ENCODE data around the gene ZFX. TPM values are rescaled to one million over a fixed set of nuclear protein-coding genes. Genes with fewer than 3 reads are reported as not detected.

Gene ZFX
- total and polyA plus RNA-seq, 2 of the 8 experiments (the other 6 are each of a cell fraction or from before 2014, with no cell fraction given): 2.8 to 22.0 TPM

DNA sequence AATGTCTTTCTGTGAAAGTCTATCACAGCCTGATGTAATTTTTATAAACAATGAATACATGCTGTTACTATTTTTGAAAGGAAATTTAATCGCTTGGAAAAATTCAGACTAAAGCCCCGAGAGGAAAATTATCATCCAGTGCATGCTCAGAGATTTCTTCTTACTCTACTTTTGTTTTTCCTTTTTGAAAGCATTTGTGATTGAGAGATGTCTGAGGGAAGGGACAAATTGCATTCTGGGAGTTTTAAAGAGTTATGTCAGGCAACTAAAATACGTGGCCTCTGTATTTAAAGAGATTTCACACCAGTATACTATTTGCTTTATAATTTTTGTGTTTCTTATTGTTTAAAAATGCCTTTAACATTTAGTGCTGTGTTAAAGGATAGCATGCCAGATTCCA lies 1.4 kb upstream of the ZFX start (continued):
- TF ChIP-seq, protein P1, sequence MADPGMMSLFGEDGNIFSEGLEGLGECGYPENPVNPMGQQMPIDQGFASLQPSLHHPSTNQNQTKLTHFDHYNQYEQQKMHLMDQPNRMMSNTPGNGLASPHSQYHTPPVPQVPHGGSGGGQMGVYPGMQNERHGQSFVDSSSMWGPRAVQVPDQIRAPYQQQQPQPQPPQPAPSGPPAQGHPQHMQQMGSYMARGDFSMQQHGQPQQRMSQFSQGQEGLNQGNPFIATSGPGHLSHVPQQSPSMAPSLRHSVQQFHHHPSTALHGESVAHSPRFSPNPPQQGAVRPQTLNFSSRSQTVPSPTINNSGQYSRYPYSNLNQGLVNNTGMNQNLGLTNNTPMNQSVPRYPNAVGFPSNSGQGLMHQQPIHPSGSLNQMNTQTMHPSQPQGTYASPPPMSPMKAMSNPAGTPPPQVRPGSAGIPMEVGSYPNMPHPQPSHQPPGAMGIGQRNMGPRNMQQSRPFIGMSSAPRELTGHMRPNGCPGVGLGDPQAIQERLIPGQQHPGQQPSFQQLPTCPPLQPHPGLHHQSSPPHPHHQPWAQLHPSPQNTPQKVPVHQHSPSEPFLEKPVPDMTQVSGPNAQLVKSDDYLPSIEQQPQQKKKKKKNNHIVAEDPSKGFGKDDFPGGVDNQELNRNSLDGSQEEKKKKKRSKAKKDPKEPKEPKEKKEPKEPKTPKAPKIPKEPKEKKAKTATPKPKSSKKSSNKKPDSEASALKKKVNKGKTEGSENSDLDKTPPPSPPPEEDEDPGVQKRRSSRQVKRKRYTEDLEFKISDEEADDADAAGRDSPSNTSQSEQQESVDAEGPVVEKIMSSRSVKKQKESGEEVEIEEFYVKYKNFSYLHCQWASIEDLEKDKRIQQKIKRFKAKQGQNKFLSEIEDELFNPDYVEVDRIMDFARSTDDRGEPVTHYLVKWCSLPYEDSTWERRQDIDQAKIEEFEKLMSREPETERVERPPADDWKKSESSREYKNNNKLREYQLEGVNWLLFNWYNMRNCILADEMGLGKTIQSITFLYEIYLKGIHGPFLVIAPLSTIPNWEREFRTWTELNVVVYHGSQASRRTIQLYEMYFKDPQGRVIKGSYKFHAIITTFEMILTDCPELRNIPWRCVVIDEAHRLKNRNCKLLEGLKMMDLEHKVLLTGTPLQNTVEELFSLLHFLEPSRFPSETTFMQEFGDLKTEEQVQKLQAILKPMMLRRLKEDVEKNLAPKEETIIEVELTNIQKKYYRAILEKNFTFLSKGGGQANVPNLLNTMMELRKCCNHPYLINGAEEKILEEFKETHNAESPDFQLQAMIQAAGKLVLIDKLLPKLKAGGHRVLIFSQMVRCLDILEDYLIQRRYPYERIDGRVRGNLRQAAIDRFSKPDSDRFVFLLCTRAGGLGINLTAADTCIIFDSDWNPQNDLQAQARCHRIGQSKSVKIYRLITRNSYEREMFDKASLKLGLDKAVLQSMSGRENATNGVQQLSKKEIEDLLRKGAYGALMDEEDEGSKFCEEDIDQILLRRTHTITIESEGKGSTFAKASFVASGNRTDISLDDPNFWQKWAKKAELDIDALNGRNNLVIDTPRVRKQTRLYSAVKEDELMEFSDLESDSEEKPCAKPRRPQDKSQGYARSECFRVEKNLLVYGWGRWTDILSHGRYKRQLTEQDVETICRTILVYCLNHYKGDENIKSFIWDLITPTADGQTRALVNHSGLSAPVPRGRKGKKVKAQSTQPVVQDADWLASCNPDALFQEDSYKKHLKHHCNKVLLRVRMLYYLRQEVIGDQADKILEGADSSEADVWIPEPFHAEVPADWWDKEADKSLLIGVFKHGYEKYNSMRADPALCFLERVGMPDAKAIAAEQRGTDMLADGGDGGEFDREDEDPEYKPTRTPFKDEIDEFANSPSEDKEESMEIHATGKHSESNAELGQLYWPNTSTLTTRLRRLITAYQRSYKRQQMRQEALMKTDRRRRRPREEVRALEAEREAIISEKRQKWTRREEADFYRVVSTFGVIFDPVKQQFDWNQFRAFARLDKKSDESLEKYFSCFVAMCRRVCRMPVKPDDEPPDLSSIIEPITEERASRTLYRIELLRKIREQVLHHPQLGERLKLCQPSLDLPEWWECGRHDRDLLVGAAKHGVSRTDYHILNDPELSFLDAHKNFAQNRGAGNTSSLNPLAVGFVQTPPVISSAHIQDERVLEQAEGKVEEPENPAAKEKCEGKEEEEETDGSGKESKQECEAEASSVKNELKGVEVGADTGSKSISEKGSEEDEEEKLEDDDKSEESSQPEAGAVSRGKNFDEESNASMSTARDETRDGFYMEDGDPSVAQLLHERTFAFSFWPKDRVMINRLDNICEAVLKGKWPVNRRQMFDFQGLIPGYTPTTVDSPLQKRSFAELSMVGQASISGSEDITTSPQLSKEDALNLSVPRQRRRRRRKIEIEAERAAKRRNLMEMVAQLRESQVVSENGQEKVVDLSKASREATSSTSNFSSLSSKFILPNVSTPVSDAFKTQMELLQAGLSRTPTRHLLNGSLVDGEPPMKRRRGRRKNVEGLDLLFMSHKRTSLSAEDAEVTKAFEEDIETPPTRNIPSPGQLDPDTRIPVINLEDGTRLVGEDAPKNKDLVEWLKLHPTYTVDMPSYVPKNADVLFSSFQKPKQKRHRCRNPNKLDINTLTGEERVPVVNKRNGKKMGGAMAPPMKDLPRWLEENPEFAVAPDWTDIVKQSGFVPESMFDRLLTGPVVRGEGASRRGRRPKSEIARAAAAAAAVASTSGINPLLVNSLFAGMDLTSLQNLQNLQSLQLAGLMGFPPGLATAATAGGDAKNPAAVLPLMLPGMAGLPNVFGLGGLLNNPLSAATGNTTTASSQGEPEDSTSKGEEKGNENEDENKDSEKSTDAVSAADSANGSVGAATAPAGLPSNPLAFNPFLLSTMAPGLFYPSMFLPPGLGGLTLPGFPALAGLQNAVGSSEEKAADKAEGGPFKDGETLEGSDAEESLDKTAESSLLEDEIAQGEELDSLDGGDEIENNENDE (IDR thresholded peaks at IDR 0.05; ENCODE audit: insufficient replicate concordance, low read length): no peak
- TF ChIP-seq SIN3A (conservative IDR thresholded peaks at IDR 0.05 in 1 of 2, IDR thresholded peaks at IDR 0.05 in 1 of 2; ENCODE audit: low read depth in 1 of 2, low read length in 2 of 2): no peak
- TF ChIP-seq TAF1 (IDR thresholded peaks at IDR 0.05; ENCODE audit: low read depth, low read length): no peak
- no peak for TF ChIP-seq KDM4A (IDR thresholded peaks at IDR 0.05; ENCODE audit: low read depth, low read length, severe bottlenecking)
- TF ChIP-seq ASH2L (IDR thresholded peaks at IDR 0.05; ENCODE audit: low read length): no peak
- TF ChIP-seq CBX8 (IDR thresholded peaks at IDR 0.05; ENCODE audit: borderline replicate concordance, low read depth, low read length): no peak
- TF ChIP-seq RAD21 (IDR thresholded peaks at IDR 0.05 in 1 of 2, conservative IDR thresholded peaks at IDR 0.05 in 1 of 2; ENCODE audit: low read depth in 2 of 2, low read length in 2 of 2): no peak

Measured in H1 (cell line).